Loucy (cell line): ENCODE data around the gene NDST1.

ENCODE experiments used
- H2AFZ ChIP-seq: fragments of 200-600 bp; sonication (generic); 2 replicates; pipeline ENCODE4 v1.6.0; 2016; ENCODE audit warnings: antibody characterized with exemption, mild to moderate bottlenecking, low read length, moderate library complexity
- H3F3A ChIP-seq: fragments of 200-600 bp; 2 replicates; pipeline ENCODE4 v1.6.0; 2016; ENCODE audit warnings: antibody characterized with exemption, low read depth, mild to moderate bottlenecking
- H3K27me3 ChIP-seq: fragments of 200-600 bp; sonication (generic); 2 replicates; pipeline ENCODE4 v1.6.1; 2014; ENCODE audit warnings: low read length, mild to moderate bottlenecking; ENCODE audit not compliant: insufficient read depth, poor library complexity, severe bottlenecking
- H3K36me3 ChIP-seq: fragments of 200-600 bp; sonication (generic); 2 replicates; pipeline ENCODE4 v1.6.1; 2016; ENCODE audit warnings: low read length; ENCODE audit not compliant: insufficient read depth
- H3K4me1 ChIP-seq: fragments of 200-600 bp; sonication (generic); 2 replicates; pipeline ENCODE4 v1.5.1; 2014; ENCODE audit warnings: low read length, mild to moderate bottlenecking; ENCODE audit not compliant: insufficient read depth, poor library complexity, severe bottlenecking
- H3K4me2 ChIP-seq: fragments of 200-600 bp; sonication (generic); 2 replicates; pipeline ENCODE4 v1.6.0; 2014; ENCODE audit warnings: antibody characterized with exemption, low read length, low read depth, mild to moderate bottlenecking; ENCODE audit not compliant: poor library complexity, severe bottlenecking
- H3K4me3 ChIP-seq: fragments of 200-600 bp; sonication (generic); 2 replicates; pipeline ENCODE4 v1.5.1; 2014; ENCODE audit warnings: low read length, mild to moderate bottlenecking, mixed read lengths; ENCODE audit not compliant: poor library complexity, severe bottlenecking
- H3K79me2 ChIP-seq: fragments of 200-600 bp; sonication (generic); 2 replicates; pipeline ENCODE4 v1.6.1; 2014; ENCODE audit warnings: low read length; ENCODE audit not compliant: insufficient read depth
- H3K9ac ChIP-seq: fragments of 200-600 bp; sonication (generic); 2 replicates; pipeline ENCODE4 v1.6.0; 2014; ENCODE audit warnings: mild to moderate bottlenecking, low read depth, low read length, moderate library complexity; ENCODE audit not compliant: poor library complexity, severe bottlenecking
- H3K9me2 ChIP-seq: fragments of 200-600 bp; sonication (generic); replicated peaks from 2 replicates; pipeline ENCODE4 v1.6.1; 2016; ENCODE audit warnings: low read depth, low read length, mixed read lengths
- H3K9me3 ChIP-seq: fragments of 200-600 bp; sonication (generic); 2 replicates; pipeline ENCODE4 v1.6.1; 2014; ENCODE audit warnings: mild to moderate bottlenecking, antibody characterized with exemption, low read length, low read depth; ENCODE audit not compliant: insufficient read depth
- H4K20me1 ChIP-seq: fragments of 200-600 bp; sonication (generic); 2 replicates; pipeline ENCODE4 v1.6.0; 2014; ENCODE audit warnings: antibody characterized with exemption, low read length, mild to moderate bottlenecking; ENCODE audit not compliant: insufficient read depth, poor library complexity, severe bottlenecking
- CTCF ChIP-seq: fragments of 200-600 bp; sonication (generic); conservative IDR thresholded peaks from 2 replicates; pipeline ENCODE4 v1.5.1; 2014; ENCODE audit warnings: mild to moderate bottlenecking, antibody characterized with exemption, low read length
- EZH2phosphoT487 ChIP-seq: fragments of 200-600 bp; IDR thresholded peaks from 2 replicates; pipeline ENCODE4 v1.6.1; 2018; ENCODE audit warnings: antibody characterized with exemption, mild to moderate bottlenecking, moderate library complexity, borderline replicate concordance

NDST1 gene

GRCh38 chr5:150519978-150520377 lies 12.0 kb downstream of the NDST1 start:
- H3K9me3 ChIP-seq = no peaks in the 10 kb centered on the region
- no peaks in the 10 kb centered on the region for H3K36me3 ChIP-seq
- H3K4me2 ChIP-seq = no peak overlapping the region
- no peaks in the 10 kb centered on the region for H3K27me3 ChIP-seq
- H4K20me1 ChIP-seq = no peaks in the 10 kb centered on the region
- H3F3A ChIP-seq = no peaks in the 10 kb centered on the region
- H3K4me3 ChIP-seq = no peak overlapping the region
- no peaks in the 10 kb centered on the region for H3K9me2 ChIP-seq
- no peak overlapping the region for H2AFZ ChIP-seq
- no peaks in the 10 kb centered on the region for H3K79me2 ChIP-seq
- H3K9ac ChIP-seq = no peak overlapping the region
- TF ChIP-seq EZH2phosphoT487 (no peak), CTCF (no peak)
- peaks cover under 1% of the 10 kb centered on the region for H3K4me1 ChIP-seq

GRCh38 chr5:150520747-150521521 lies 13.0 kb downstream of the NDST1 start:
- H3K4me2 ChIP-seq = no peak overlapping the region
- H4K20me1 ChIP-seq = no peaks in the 10 kb centered on the region
- H3K9me2 ChIP-seq = no peaks in the 10 kb centered on the region
- no peaks in the 10 kb centered on the region for H3K4me1 ChIP-seq
- no peak overlapping the region for H2AFZ ChIP-seq
- no peaks in the 10 kb centered on the region for H3F3A ChIP-seq
- H3K4me3 ChIP-seq = no peak overlapping the region
- H3K36me3 ChIP-seq = no peaks in the 10 kb centered on the region
- TF ChIP-seq EZH2phosphoT487 (no peak), CTCF (no peak)
- H3K9me3 ChIP-seq = no peaks in the 10 kb centered on the region
- H3K27me3 ChIP-seq = no peaks in the 10 kb centered on the region
- no peak overlapping the region for H3K9ac ChIP-seq
- H3K79me2 ChIP-seq = no peaks in the 10 kb centered on the region

- H3K9me3 ChIP-seq = no peaks in the 10 kb centered on the region
- H4K20me1 ChIP-seq = no peaks in the 10 kb centered on the region
- H3K36me3 ChIP-seq = no peaks in the 10 kb centered on the region
- TF ChIP-seq EZH2phosphoT487 = no peak
- no peak for TF ChIP-seq CTCF
- no peak overlapping the region for H3K9ac ChIP-seq
- H3K4me3 ChIP-seq = no peak overlapping the region
- no peaks in the 10 kb centered on the region for H3K4me1 ChIP-seq
- no peak overlapping the region for H2AFZ ChIP-seq
- H3K4me2 ChIP-seq = no peak overlapping the region
- no peaks in the 10 kb centered on the region for H3K9me2 ChIP-seq
- no peaks in the 10 kb centered on the region for H3K79me2 ChIP-seq
- H3K27me3 ChIP-seq = no peaks in the 10 kb centered on the region
- no peaks in the 10 kb centered on the region for H3F3A ChIP-seq
Observed at GRCh38 chr5:150521522-150521817, 13.5 kb downstream of the NDST1 start.
